Tongue (tissue), 2 donors: ENCODE results near the gene MGAT5B. TPM values are rescaled to one million over a fixed set of nuclear protein-coding genes. Genes with fewer than 3 reads are reported as not detected.
"Not testable (repeated sequence)": the region's sequence is repeated elsewhere in the genome, so short reads cannot be mapped to it uniquely, and the experiment has no call there.

Source experiments
- DNase-seq: peaks from one replicate; pipeline ENCODE4 v3.0.0-alpha.2; 2015
- total RNA-seq: library from RNA; depleted of rRNA; stranded (reverse); fragments of >200 nt; gene quantifications from one replicate; pipeline ENCODE4 v1.2.3, GENCODE V29; 2014

MGAT5B gene
- total RNA-seq = not detected

- DNase-seq = peak; percentile 88
Measured at GRCh38 chr17:76868176-76868668, at the start of gene MGAT5B. Gene MGAT5B, plus strand, starts transcription at chr17:76868404. Its CDS starts 626 bp downstream, at chr17:76869030.

- no peak for DNase-seq
Measured at GRCh38 chr17:76820039-76820438, 48.2 kb upstream of the MGAT5B start.

- DNase-seq = no peak
Measured at GRCh38 chr17:76820561-76820960, 47.6 kb upstream of the MGAT5B start.

- no peak for DNase-seq
Measured at GRCh38 chr17:76822184-76822778, 45.9 kb upstream of the MGAT5B start.

GRCh38 chr17:76824093-76824492, 44.1 kb upstream of the MGAT5B start:
- DNase-seq = no peak

GRCh38 chr17:76826330-76827068, 41.7 kb upstream of the MGAT5B start:
- no peak for DNase-seq

GRCh38 chr17:76827736-76828135, 40.5 kb upstream of the MGAT5B start:
- DNase-seq = no peak

- DNase-seq = no peak
Measured at GRCh38 chr17:76830987-76831715, 37.1 kb upstream of the MGAT5B start.

- DNase-seq = no peak
Measured at GRCh38 chr17:76833034-76833644, 35.1 kb upstream of the MGAT5B start.

GRCh38 chr17:76833747-76834146, 34.5 kb upstream of the MGAT5B start:
- no peak for DNase-seq

- DNase-seq = peak; percentile 87
Measured at GRCh38 chr17:76834870-76835269, 33.3 kb upstream of the MGAT5B start.

GRCh38 chr17:76840443-76840767, 27.8 kb upstream of the MGAT5B start:
- DNase-seq = no peak

- no peak for DNase-seq
Measured at GRCh38 chr17:76840884-76841775, 27.1 kb upstream of the MGAT5B start.

GRCh38 chr17:76841776-76842405, 26.3 kb upstream of the MGAT5B start:
- DNase-seq = no peak

GRCh38 chr17:76843068-76843467, 25.1 kb upstream of the MGAT5B start:
- not testable (repeated sequence) for DNase-seq

- DNase-seq = no peak
Measured at GRCh38 chr17:76843703-76844484, 24.3 kb upstream of the MGAT5B start.

- no peak for DNase-seq
Measured at GRCh38 chr17:76844485-76844829, 23.7 kb upstream of the MGAT5B start.

GRCh38 chr17:76844846-76845245, 23.4 kb upstream of the MGAT5B start:
- DNase-seq = no peak

- DNase-seq = peak; percentile 58
Measured at GRCh38 chr17:76845541-76846017, 22.6 kb upstream of the MGAT5B start.

- no peak for DNase-seq
Measured at GRCh38 chr17:76847031-76847430, 21.2 kb upstream of the MGAT5B start.
